GM19238 (cell line): ENCODE measurements around the gene PAX8.

Source experiments
- DNase-seq: peaks from one replicate; pipeline ENCODE4 v3.0.0; 2011; ENCODE audit warnings: low spot score; ENCODE audit not compliant: insufficient read length

The PAX8 gene

GRCh38 chr2:113206251-113206650 lies 72.5 kb downstream of the PAX8 start:
- DNase-seq = no peak

DNA sequence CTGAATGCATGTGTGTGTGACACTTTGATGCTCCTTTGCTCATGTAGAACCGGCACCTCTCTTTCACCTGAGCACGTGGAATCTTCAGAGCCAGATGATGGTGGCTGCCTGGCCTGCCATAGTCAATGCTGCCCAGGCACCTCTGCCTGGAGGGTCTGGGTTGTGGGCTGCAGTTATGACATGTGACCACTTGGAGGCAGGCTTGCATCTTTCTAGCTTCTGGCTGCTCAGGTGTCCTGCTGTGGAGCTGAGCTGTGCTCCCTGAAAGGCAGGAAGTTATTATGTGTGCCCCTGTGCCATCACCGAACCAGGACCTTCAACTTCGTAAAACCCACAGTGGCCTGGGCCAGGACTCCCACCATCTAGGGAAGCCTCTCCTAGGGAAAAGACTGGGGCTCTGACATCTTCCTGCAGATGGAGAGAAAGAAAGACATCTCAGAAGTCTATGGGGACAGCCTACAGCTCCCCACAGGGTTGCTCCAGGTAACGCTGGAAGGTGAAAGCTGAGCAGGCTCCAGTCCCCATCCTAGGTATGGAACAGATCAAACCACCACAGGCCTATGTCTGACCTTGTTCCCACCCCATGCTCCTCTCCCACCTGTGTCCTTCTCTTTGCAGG lies 74.7 kb downstream of the PAX8 start:
- DNase-seq = peak; percentile 83

- DNase-seq = no peak
Measured at GRCh38 chr2:113203217-113203530, 75.5 kb downstream of the PAX8 start.

GRCh38 chr2:113202305-113203216 lies 76.2 kb downstream of the PAX8 start:
- no peak for DNase-seq

GRCh38 chr2:113201496-113202304 lies 77.0 kb downstream of the PAX8 start:
- DNase-seq = no peak

DNA sequence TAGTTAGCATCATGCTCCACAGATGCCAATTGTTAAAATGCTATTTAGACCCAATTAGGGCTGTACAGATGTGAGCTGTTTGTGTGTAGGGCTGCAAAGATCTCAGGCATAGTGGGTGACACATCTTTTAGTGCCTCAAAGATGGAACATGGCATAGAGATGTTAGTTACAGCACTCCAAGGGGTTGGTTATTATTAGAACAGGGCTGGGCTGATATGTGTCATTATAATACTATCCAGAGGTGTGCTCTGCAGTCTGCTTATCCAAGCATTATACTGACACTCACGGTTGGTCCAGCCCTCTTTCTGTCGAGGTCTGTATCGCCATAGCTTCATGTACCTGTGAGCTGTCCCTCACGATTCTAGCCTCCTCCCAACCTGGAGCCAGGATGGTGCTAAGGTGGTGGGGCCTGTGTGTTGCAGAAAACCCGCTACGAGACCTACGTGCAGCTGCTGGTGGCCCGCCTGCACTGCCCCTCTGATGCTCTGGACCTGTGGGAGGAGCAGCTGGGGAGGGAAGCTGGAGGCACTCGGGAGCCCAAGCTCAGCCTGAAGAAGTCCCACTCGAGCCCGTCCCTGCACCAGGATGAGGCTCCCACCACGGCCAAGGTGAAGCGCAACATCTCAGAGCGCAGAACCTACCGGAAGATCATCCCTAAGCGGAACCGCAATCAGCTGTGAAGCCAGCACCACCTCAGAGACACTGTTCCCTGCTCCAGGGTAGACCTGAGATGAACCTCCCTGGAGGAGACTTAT lies 77.8 kb downstream of the PAX8 start:
- DNase-seq = no peak

DNA sequence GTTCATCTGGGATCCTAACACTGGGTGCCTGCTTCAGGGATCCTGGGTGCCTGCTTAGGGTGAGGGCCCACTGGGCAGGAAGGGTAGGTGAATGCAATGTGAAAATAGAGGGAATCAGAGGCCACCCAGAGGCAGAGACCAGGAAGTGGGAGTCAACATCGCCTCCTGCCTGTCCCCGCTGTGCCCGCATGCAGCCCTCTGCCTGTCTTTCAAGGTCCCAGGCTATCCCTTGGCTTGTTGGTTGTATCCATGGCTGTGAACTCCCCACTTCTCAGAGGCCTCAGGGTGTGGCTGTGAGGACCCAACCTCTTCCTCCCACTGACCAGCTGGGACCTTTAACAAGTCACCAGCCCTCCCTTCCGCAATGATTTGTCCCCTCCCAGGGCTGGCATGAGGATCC lies 78.5 kb downstream of the PAX8 start:
- DNase-seq = no peak

DNA sequence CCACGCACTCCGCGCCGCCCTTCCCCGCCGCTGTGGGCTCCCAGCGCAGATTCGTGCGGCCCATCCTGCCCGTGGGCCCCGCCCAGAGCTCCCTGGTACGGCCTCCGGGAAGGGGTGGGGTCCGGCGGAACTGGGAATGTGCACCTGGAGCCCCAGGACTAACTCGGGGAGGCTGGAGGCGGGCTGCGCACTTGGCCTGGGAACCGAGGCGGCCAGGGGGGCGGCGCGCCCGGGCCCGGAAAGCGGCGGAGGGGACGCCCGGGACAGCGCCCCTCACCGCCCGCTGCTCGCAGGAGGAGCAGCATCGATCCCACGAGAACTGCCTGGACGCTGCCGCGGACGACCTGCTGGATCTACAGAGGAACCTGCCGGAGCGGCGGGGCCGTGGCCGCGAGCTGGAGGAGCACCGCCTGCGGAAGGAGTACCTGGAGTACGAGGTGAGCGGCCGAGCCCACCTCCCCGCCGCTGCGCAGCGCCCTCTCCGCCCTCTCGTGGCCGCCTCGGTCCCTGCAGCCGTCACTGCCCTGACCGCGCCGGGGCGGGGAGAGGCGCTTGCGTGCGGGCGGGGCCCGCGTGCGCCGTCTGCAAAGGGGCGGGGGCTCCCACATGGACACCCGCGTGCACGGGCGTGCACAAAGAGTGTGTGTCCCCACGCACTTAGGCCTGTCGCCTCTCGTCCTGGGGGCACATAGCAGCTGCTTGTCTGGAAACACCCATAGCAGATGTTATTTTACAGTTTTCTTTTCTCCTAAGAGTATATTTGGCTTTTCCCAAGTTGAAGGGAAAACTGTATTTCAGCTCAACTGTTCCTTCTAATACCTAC lies 79.7 kb downstream of the PAX8 start:
- DNase-seq = peak; percentile 86

- DNase-seq = no peak
Measured at GRCh38 chr2:113198048-113198789, 80.5 kb downstream of the PAX8 start.

GRCh38 chr2:113197347-113198047 lies 81.2 kb downstream of the PAX8 start:
- DNase-seq = no peak

- DNase-seq = no peak
Measured at GRCh38 chr2:113196839-113197238, 81.9 kb downstream of the PAX8 start.

GRCh38 chr2:113195923-113196501 lies 82.7 kb downstream of the PAX8 start:
- DNase-seq = no peak

GRCh38 chr2:113192459-113193100 lies 86.1 kb downstream of the PAX8 start:
- no peak for DNase-seq

GRCh38 chr2:113190871-113191270 lies 87.8 kb downstream of the PAX8 start:
- no peak for DNase-seq

DNA sequence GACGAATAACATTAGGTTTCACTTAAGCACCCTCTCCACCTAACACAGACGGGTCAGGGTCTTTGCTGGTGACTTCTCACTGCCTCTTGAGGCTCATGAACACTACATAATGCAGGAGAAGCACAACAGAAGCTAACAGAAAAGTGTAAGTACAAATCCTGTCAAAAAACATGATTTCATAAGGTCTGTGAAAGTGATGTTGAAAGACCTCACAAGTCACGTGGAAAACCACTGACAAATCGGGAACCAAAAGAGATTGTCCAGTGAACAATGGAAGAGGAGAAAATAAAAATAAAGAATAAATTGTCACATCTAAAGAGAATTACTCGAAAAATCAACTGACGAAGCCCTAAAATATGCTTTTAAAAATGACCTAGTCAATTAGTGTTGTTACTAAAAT lies 91.0 kb downstream of the PAX8 start:
- no peak for DNase-seq

- DNase-seq = no peak
Measured at GRCh38 chr2:113186433-113186796, 92.3 kb downstream of the PAX8 start.

GRCh38 chr2:113185664-113186432 lies 92.9 kb downstream of the PAX8 start:
- no peak for DNase-seq
